Keratinocyte (primary cell): ENCODE measurements around the gene TMCC1.

Source experiments
- EZH2 ChIP-seq: IDR thresholded peaks from one replicate; pipeline ENCODE4 v1.6.1; 2012; ENCODE audit warnings: inconsistent platforms, mild to moderate bottlenecking, low read length, moderate library complexity
- TF ChIP-seq, protein P1 (sequence below), 3 experiments: IDR thresholded peaks in 1 of 3; conservative IDR thresholded peaks in 1 of 3; optimal IDR thresholded peaks in 1 of 3; 2 replicates in 2 of 3; 3 replicates in 1 of 3; pipeline versions ENCODE3 to v1.5.1; 2011; ENCODE audit warnings: low read length in 3 of 3, mild to moderate bottlenecking in 3 of 3, moderate library complexity in 2 of 3, control low read depth in 1 of 3, inconsistent platforms in 1 of 3; ENCODE audit not compliant: insufficient read depth in 2 of 3; ENCODE audit errors: extremely low read depth in 1 of 3

DNA sequence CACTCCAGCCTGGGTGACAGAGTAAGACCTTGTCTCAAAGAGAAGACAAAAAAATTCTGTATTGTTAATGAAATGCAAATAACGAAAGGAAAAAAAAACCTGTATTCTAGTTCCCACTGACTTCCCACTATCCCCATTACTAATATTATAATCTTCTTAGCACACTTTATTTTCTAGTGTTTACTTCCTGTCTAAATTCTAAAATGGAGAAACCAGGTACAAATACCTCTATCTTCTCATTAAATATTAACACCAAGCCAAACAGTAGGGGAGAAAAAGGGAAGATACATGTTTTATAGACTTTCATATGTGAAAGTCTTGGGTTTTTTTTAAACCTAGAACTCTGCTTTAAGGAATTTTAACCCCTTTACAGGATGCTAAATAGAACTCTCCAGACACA, 231.7 kb downstream of the TMCC1 start:
- TF ChIP-seq, protein P1, sequence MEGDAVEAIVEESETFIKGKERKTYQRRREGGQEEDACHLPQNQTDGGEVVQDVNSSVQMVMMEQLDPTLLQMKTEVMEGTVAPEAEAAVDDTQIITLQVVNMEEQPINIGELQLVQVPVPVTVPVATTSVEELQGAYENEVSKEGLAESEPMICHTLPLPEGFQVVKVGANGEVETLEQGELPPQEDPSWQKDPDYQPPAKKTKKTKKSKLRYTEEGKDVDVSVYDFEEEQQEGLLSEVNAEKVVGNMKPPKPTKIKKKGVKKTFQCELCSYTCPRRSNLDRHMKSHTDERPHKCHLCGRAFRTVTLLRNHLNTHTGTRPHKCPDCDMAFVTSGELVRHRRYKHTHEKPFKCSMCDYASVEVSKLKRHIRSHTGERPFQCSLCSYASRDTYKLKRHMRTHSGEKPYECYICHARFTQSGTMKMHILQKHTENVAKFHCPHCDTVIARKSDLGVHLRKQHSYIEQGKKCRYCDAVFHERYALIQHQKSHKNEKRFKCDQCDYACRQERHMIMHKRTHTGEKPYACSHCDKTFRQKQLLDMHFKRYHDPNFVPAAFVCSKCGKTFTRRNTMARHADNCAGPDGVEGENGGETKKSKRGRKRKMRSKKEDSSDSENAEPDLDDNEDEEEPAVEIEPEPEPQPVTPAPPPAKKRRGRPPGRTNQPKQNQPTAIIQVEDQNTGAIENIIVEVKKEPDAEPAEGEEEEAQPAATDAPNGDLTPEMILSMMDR (optimal IDR thresholded peaks at IDR 0.05 in 1 of 3, IDR thresholded peaks at IDR 0.05 in 1 of 3, conservative IDR thresholded peaks at IDR 0.05 in 1 of 3; ENCODE audit: extremely low read depth in 1 of 3, insufficient read depth in 2 of 3, low read length in 3 of 3) = no peak
- TF ChIP-seq EZH2 = no peak
